NCI-H446 treated with DMSO at 0.1 percent for 48 hours (cell line): Measurements from ENCODE around the gene PTPRN2.

ENCODE experiments used
- DNase-seq: peaks from one replicate; lab custom pipeline; 2025; lab: John Stamatoyannopoulos, UW

The PTPRN2 gene

DNA sequence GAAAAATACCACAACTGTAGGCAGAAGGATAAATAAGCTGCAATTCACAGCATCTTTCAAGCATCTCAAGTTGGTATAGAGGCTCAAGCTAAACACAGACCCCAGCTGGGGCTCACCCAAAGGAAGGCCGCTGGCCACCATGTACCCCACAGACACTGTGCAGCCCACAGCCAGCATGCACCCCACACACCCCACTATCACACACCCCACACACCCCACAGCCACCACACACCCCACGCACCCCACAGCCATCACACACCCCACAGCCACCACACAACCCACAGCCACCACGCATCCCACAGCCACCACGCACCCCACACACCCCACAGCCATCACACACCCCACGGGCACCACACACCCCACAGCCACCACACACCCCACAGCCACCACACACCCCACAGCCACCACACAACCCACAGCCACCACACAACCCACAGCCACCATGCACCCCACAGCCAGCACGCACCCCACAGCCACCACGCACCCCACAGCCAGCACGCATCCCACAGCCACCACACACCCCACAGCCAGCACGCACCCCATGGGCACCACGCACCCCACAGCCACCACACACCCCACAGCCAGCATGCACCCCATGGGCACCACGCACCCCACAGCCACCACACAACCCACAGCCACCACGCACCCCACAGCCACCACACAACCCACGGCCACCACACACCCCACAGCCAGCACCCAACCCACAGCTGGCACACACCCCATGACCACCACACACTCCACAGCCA, 1036.1 kb downstream of the PTPRN2 start:
- no peak for DNase-seq

DNA sequence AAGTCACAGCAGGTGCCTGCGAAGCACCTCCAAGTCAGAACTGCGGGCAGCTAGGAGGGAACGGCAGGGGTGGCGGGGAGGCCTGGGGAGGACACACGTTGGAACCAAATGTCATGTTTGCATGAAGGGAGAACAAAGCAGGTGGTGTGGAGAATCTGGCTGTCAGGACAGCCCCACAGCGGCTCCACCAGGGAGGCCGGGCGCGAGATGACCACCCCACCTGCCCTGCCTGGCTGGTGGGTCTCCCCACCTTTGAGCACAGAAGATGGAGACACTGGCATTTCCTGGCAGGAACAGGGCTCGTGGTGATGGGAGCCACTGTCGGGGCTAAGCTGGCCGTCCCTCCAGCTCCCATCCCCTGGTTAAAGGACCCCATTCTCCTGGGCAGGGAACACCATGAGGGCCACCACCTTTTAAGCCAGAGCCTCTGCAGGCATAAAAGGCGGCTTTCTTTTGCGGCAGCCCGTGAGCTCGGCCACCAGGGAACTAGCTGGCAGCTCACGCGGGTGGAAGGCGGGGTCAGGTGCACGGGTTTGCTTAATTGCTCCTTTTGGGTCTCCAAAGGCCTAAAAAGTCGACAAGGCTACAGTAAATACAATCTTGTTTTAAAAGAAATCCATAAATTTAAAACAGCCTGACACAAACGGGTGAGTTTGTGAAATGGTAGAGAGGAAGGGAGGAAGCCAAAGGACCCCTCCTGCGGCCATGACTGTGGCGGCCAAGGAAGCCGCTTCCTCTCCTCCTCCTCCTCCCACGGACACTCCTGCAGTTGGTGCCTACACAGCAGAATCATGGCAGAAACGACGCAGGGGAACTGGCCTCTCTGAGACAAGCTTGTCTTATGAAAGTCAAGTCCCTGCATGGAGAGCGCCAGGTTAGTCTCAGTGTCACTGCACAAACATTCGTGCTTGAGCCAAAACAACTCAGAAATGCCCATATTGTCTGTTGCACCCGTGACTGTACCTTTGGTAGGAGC, 1037.0 kb downstream of the PTPRN2 start:
- no peak for DNase-seq

DNA sequence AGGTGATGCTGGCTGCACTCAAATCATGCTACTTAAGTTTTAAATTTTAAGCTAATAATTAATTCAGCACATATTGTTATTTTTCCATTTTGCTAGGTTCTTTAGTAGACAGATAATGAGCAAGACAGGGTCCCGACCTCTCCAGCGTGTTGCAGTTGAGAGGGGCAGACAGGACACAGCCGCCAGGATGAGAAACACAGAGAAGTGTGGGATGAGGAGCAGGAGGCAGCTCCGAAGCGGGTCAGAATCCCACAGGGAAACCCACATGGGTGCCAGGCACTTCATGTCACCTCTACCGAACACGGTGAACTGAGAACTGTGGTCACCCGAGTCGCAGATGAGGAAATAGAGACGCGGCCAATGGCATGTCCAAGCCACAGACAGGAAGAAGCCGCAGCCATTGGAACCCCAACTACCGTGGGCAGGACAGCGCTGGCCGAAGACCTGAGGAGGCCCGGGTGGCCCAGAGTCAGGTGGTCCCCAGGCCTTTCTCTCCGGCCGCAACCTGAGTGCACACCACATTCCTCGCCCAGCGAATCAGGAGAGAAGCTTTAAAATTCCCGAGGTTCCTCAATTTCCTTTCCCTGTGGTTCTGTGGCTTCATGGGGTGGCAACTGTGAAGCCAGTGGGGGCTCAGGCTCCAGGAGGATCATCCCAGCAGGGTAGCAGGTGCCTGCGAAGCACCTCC, 1037.9 kb downstream of the PTPRN2 start:
- no peak for DNase-seq

DNA sequence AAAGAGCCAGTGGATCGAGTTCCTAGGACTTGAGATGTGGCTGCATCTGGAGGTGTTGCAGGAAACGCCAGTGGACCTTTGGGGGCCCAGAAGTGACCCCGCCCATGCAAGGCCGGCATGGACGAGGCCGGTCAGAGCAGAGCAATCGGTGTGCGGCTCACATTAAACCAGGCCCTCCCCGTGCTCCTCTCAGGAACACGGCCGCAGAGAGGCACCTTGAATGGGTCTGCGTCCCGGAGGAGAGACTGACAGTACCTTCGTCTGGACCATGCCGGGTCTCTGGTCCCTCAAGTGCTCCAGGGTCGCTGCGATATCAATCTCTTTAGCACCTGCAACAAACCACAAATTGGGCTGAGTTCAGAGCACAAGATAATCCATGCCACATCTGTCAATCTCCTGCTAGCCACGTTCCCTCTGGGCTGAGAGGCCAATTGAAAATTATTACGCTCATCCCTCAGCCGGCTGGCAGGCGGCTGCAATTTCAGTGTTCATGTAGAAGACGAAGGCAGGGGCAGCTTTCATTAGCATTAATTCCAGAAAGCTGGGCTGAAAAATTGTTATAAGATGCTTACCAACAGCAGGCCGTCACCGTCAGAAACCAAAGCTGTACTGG, 1038.8 kb downstream of the PTPRN2 start:
- no peak for DNase-seq

DNA sequence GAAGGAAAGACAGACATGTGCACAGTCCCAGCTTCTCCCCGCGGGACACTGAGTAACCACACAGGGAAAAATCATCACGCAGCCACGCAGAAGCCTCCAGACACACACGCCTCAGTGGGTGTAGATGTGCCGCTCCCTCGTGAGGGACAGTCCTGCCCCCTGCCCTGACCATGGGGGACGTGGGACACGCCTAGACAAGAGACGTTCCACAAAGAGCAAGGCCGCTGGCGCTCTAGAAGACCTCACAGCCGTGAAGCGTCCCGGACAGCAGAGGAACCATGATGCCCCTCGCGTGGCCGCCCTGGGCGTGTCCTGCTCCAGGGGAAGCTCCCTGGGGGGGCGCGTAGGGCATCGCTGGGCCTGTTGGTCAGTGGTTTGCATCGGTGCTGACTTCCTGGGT, 1040.0 kb downstream of the PTPRN2 start:
- DNase-seq: no peak

DNA sequence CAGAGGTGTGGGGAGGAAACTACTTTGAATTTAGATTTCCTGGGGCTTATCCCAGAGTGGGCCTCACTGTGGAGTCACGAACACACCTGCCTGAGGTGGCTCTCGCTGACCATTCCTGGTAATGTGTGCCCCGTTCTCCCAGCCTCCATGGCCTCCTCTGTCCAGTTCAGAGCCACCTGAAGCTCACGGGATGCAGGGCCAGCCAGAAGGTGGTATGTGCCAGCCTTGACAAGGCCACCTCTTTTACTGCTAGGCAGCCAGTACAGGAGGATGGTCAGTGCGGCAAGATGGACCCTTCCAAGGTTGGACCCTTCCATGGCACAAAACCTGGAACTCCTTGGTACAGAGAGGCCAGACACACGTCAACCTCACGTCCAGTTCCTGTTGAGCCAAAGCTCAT, 1040.5 kb downstream of the PTPRN2 start:
- DNase-seq: no peak

GRCh38 chr7:157545681-157546060, 1042.0 kb downstream of the PTPRN2 start:
- DNase-seq: no peak

- no peak for DNase-seq
Observed at GRCh38 chr7:157544980-157545680, 1042.5 kb downstream of the PTPRN2 start.

GRCh38 chr7:157544226-157544625, 1043.4 kb downstream of the PTPRN2 start:
- DNase-seq: no peak

- no peak for DNase-seq
Observed at GRCh38 chr7:157543791-157544190, 1043.8 kb downstream of the PTPRN2 start.

- DNase-seq: no peak
Observed at GRCh38 chr7:157543276-157543675, 1044.3 kb downstream of the PTPRN2 start.

DNA sequence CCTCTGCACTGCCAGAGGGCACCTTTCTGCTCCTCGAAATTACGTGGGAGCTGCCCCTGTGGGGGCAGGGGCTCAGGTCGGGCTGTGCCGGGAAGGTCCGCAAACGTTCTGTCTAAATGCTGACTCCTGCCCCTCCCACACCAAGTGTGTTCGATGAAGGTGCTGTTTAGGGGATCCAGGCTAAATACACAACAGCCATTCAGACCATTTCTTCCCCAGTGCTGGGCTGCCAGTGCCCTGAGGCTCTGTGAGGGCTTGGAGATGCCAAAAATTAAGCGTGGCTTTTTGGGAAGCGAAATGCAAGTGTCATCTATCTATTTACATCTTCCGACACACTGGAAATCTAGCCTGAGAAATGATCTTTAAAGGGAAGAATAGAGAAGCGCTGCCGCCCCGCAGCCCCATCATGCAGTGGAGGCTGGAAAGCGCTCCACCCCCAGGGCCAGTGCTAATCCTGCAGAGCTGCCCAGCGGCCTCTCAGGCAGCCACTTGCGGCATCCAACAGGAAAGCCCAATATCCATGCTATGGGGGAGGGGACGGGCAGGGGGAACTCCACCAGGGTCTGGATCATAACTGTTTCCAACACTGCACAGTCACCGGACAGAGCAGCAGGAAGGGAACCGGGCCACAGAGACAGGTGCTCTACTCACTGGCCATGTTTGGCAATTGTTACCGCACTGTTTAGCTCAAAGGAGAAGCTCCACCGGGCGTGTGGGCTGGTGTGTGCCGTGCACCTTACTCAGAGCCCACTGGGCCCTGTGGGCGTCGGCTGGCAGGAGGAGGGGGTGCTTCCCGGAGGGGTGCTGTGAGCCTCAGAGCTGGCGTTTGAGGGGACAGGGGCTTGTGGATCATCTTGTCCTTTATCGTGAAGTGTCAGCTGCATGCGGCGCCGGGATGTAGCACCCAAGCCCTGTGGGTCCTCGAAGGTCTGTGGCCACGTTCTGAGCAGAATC, 1045.3 kb downstream of the PTPRN2 start:
- DNase-seq: no peak

- no peak for DNase-seq
Observed at GRCh38 chr7:157541295-157542067, 1046.1 kb downstream of the PTPRN2 start.

GRCh38 chr7:157540606-157541294, 1046.9 kb downstream of the PTPRN2 start:
- no peak for DNase-seq

- no peak for DNase-seq
Observed at GRCh38 chr7:157540020-157540419, 1047.6 kb downstream of the PTPRN2 start.

- DNase-seq: no peak
Observed at GRCh38 chr7:157539521-157539920, 1048.1 kb downstream of the PTPRN2 start.

DNA sequence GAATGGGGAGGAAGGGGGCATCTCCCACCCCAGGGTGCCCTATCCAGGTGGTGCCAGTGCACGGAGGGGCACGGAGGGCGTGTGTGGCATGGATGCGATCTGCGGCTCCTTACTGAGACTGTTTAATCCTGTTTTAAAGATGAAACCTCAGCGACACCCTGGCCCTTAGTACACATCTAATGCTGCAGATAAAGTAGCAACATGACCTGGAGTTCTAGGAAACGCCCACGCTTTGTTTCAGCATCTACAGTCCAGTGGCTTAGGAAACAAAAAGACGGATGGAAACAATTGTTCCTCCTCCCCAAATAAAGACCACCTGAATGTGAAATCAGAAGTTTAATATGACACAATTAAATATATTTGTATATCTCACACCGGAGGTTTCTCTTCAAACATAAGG, 1048.9 kb downstream of the PTPRN2 start:
- DNase-seq: no peak

DNA sequence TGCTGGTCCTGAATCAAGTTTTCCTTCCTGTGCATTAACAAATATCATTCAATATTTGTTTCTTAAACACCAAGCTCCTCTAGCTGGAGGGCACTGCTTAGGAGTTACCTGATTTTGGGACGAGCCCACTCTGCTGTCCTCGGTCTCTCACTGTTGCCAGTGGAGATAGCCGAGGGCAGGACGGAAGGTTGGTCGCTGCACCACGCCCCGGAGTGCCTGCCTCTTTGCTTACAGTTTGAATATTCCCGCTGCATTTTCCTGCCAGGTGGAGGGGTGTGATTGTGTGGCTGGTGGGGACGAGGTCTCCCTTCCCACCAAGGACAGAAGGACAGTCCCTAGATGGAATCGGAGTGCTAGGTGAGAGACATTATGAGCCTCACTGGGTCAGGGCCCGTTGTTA, 1049.3 kb downstream of the PTPRN2 start:
- no peak for DNase-seq

DNA sequence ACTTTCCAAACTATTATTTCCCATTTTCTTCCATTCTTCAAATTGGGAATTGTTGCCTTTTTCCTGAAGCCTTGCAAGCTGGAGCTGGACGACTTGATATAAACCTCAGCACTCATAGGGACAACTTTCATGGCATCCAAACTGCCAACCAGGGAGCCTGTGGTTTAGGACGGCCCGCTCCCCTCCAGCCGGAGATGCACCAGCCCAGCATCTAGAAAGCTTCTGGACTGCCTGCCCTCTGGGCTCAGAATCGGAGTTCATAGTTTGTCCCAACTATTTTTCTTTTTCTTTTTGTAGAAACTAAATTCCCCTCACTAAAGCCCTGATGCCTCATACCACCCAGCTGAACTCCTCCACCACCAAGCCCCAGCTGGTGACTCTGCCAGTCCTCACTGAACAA, 1050.6 kb downstream of the PTPRN2 start:
- no peak for DNase-seq
